HepG2 (cell line): ENCODE results near the gene ABHD6.

Experiments
- CTCF ChIP-seq: sonication (generic); formaldehyde crosslinking; IDR thresholded peaks from 2 replicates; pipeline ENCODE4 v1.5.0; 2020; ENCODE audit warnings: mild to moderate bottlenecking, missing genetic modification reagents, moderate library complexity
- EZH2 ChIP-seq: conservative IDR thresholded peaks from 2 replicates; pipeline ENCODE4 v1.6.1; 2012; ENCODE audit warnings: mild to moderate bottlenecking, low read depth, low read length, moderate library complexity
- IRF2 ChIP-seq: IDR thresholded peaks from 2 replicates; pipeline ENCODE4 v1.6.1; 2018; ENCODE audit warnings: missing genetic modification reagents, missing compliant biosample characterization
- KDM4B ChIP-seq: sonication (generic); formaldehyde crosslinking; IDR thresholded peaks from 2 replicates; pipeline ENCODE4 v1.4.0; 2020; ENCODE audit warnings: missing genetic modification reagents
- MTA3 ChIP-seq: sonication (generic); formaldehyde crosslinking; IDR thresholded peaks from 2 replicates; pipeline ENCODE4 v1.4.0; 2020; ENCODE audit warnings: missing genetic modification reagents
- NFYB ChIP-seq: sonication (generic); formaldehyde crosslinking; IDR thresholded peaks from 2 replicates; pipeline ENCODE4 v1.4.0; 2020; ENCODE audit warnings: missing genetic modification reagents
- REST ChIP-seq, 2 experiments: IDR thresholded peaks; 2 replicates each; pipeline ENCODE4 v1.6.1; 2011 to 2012; ENCODE audit warnings: low read length in 2 of 2, borderline replicate concordance in 1 of 2, low read depth in 1 of 2, mild to moderate bottlenecking in 1 of 2, moderate library complexity in 1 of 2
- SP4 ChIP-seq: sonication (generic); formaldehyde crosslinking; IDR thresholded peaks from 2 replicates; pipeline ENCODE4 v1.8.1; 2023; ENCODE audit warnings: mild to moderate bottlenecking, missing genetic modification reagents
- ZNF607 ChIP-seq: sonication (generic); formaldehyde crosslinking; IDR thresholded peaks from 2 replicates; pipeline ENCODE4 v1.5.1; 2020; ENCODE audit warnings: missing genetic modification reagents, mild to moderate bottlenecking, borderline replicate concordance

GRCh38 chr3:58236527-58237237, 910 bp upstream of the ABHD6 start:
- no peak for TF ChIP-seq EZH2
- no peak for TF ChIP-seq REST (IDR thresholded peaks at IDR 0.05; ENCODE audit: borderline replicate concordance in 1 of 2, low read depth in 1 of 2, low read length in 2 of 2)
- TF ChIP-seq SP4 (CRISPR knock-in tag) = no peak
- no peak for TF ChIP-seq CTCF (CRISPR knock-in tag)
- TF ChIP-seq IRF2 (CRISPR knock-in tag) = no peak
- no peak for TF ChIP-seq NFYB (CRISPR knock-in tag)
- TF ChIP-seq KDM4B (CRISPR knock-in tag) = no peak
- TF ChIP-seq MTA3 = no peak
- no peak for TF ChIP-seq ZNF607 (CRISPR knock-in tag)
